BLaER1 treated with 17β-estradiol and CSF1 and Interleukin-3, amounts not matched to agents 10 nM and 100 nM (cell line): ENCODE measurements around the gene PRRG4.

ENCODE experiments used
- H3K27ac ChIP-seq, 11 experiments: shearing (Covaris generic); formaldehyde crosslinking; 2 replicates each; pipeline ENCODE4 v1.8.1; 2022
- H3K27me3 ChIP-seq, 11 experiments: shearing (Covaris generic); formaldehyde crosslinking; 2 replicates each; pipeline ENCODE4 v1.8.1; 2022
- H3K36me3 ChIP-seq, 11 experiments: shearing (Covaris generic); formaldehyde crosslinking; 2 replicates each; pipeline ENCODE4 v1.8.1; 2022
- H3K4me1 ChIP-seq, 10 experiments: shearing (Covaris generic); formaldehyde crosslinking; 2 replicates each; pipeline ENCODE4 v1.8.1; 2022
- H3K4me2 ChIP-seq, 11 experiments: shearing (Covaris generic); formaldehyde crosslinking; 2 replicates each; pipeline ENCODE4 v1.8.1; 2022
- H3K4me3 ChIP-seq, 10 experiments: shearing (Covaris generic); formaldehyde crosslinking; 2 replicates each; pipeline ENCODE4 v1.8.1; 2022
- H3K9ac ChIP-seq, 11 experiments: shearing (Covaris generic); formaldehyde crosslinking; 2 replicates each; pipeline ENCODE4 v1.8.1; 2022
- H3K9me3 ChIP-seq, 11 experiments: shearing (Covaris generic); formaldehyde crosslinking; replicated peaks in 1 of 11; 2 replicates each; pipeline ENCODE4 v1.8.1; 2022
- H4K20me1 ChIP-seq, 11 experiments: shearing (Covaris generic); formaldehyde crosslinking; 2 replicates each; pipeline ENCODE4 v1.8.1; 2022
- Cebpa-rat ChIP-seq, 11 experiments: shearing (Covaris generic); IDR thresholded peaks; 2 replicates each; pipeline ENCODE4 v1.8.1; 2022

Gene PRRG4

DNA sequence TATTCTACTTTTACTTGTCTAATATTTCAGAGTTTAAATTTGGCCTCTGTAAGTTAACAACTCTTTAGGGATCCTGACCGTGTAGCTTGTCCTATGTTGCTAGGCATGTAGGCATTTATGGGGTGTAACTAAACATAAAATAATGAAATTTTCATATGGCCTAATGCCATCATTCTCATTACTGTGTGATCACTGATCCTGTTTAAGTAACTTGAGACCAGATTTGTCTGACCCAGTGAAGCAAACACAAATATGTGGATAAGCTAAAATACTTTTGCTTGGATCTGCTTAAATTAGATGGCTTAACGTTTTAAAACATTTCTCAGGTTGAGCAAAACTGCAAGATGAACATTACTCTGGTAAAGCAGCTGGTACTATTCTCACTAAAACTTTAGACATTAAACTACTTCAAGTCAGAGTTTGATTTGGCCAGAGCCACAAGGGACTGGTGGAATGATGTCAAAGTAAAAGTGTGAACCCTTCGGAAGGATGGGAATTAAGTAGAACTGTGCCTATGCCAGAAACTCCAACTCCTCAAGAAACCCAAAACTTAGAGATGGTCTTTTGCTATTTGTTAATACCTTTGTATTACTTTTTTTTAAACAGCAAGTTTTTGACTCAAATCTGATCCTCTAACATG, 75.4 kb downstream of the PRRG4 start:
- Histone ChIP-seq H3K4me2 (no peak overlapping the region), H3K36me3 (peaks cover 7 to 88% (median 63%) of the 10 kb centered on the region in 11 experiments; a peak in 20 of 22 replicates), H3K4me1 (peaks cover 0 to 30% (median 13%) of the 10 kb centered on the region in 10 experiments; a peak in 16 of 20 replicates), H3K27ac (no peak overlapping the region), H3K9ac (no peak overlapping the region), H3K4me3 (no peak overlapping the region), H3K27me3 (no peaks in the 10 kb centered on the region), H3K9me3 (peaks cover 0 to 21% (median 9%) of the 10 kb centered on the region in 11 experiments; a peak in 9 of 22 replicates), H4K20me1 (peaks cover 33 to 79% (median 60%) of the 10 kb centered on the region in 11 experiments; a peak in 21 of 22 replicates)
- no peak for TF ChIP-seq Cebpa-rat (IDR thresholded peaks at IDR 0.05)
